Measurements from ENCODE around the gene AOPEP.
"Not testable (repeated sequence)": the region's sequence is repeated elsewhere in the genome, so short reads cannot be mapped to it uniquely, and the experiment has no call there.

Gene AOPEP

DNA sequence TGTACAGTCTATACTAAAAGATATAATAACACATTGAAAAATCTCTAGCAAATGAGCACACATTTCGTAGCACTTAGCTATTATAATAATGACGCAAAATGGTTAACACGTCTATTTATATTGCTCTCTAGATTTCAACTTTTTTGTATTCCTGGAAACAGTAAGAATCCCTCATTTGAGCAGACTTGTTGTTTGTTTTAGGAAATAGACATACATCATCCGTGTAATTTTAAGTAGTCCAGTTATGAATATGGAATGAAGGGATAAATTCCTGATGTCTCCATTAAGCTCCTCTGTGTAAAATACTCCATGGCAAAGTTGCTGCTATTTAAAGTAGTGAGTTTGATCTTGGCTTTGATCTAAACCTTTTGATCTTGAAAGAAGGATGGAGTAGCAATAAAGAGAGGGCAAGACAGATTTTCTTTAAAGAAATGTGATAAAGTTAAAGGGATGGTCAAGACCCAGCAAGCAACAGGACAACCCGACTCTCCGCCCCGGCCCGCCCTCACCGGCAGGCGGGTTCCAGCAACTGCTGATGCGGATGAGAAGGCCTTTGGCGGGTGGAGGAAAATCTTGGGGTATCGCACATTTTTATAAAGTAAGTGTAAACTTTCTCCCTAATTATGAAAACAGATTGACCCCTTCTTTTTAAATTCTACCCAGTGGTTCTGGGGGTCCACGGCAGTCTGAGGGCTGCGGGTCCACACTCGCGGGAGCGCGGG lies 277.4 kb downstream of the AOPEP start:
- DNase-seq = peak in 1 of 2 experiments; percentile 44

DNA sequence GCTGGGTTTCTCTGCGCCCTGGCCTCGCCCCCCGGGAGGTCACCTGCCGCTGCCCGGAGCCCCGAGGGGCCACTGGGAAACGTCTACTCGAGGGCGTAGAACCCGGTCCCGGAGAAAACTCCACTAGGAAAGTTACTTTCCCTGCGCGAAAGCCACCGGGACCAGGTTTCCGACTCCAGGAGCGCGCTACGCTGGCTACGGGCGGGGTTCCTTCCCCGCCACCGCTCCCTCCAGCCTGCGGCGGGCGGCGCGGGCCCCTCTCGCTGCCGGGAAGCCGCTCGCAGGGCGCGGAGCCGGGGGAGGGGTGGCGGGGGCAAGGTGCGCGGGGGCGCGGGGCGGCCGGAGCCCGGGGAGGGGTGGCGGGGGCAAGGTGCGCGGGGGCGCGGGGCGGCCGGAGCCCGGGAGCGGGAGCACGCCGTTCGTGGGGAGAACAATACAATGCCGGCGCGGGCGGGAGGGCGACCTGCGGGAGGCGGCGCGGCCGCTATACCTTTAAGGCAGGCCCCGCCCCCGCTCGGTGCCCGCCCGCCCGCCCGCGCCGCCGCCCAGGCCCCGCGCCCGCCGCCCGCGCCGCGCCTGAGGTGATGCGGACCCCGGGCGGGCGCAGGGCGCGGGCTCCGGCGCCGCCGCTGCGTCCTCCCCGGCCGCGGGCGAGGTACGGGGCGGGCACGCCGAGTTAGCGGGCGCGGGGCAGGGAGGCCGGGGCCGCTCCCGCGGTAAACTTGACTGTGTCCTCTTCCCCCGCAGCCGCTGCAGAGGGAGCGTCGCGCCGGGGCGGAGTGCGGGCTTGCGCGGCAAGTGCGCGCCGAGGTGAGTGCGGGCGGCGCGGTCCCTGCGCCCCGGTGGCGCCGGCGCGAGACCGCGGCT lies 278.1 kb downstream of the AOPEP start:
- peak in 1 of 2 experiments; percentile 42 for DNase-seq

DNA sequence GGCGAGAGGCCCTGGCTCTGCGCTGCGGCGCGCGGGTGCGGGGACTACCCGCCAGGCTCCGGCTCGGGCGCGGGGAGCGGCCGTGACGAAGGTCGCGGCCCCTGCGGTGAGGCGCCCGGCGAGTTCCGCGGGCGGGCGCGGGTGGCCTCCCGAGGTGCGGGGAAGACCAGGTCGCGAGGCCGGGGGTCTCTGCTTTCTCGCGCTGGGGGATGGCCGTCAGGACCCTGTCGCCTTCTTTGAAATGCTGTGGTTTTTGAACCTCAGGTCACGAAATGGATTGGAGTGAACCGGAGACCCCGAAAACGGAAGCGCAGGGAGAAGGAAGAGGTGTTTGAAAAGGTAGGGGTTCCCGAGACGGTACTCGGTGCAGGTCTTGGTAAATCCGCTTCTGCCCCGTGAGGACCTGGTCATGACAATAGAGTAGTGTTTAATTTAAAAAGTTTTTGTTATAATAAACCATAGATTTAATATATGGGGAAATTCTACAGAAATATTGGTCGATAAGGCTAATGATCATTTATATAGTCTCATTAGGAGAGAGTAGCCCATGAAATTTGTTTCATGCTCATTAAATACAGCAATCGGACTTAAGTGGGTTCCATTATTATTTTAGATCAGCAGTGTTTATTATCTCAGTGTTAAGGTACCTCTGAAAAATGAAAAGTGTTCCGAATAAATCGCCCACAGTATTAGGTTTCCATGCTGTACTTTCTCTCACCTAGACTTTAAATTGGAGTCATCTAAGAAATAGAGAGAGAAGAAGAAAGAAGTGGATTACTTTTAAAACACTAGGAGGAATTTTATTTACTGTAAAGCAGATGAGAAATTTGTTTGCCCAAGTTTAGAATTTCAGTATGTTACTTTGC lies 279.0 kb downstream of the AOPEP start:
- no peak for DNase-seq

DNA sequence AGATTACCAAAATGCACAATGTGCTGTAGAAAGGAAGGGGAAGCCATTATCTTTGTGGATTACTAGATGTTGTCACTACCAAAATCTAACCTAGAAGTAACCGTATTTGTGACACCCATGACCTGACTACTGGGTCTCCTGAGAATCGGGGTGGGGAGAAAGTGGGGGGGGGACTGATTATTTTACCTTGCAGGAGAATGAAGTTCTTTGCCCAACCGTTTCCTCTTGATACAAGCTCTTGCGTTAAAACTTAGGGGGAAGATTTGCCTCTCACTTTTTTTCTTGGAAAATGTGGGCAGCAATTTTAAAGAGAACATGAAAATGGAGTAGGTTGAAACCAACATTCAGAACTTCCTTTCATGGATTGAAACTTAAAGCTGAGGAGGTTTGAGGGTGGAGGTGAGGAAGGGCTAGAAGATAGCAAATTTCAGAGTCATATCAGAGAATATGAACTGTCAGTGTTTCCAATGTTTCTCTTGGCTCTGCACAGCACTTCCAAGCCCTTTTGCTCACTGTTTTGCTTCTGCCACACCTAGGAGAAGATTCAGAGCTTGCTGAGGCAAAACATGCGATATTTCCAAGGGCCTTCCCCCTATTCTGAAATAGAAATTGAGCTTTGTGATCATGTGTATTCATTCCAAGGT lies 280.8 kb downstream of the AOPEP start:
- DNase-seq = no peak

DNA sequence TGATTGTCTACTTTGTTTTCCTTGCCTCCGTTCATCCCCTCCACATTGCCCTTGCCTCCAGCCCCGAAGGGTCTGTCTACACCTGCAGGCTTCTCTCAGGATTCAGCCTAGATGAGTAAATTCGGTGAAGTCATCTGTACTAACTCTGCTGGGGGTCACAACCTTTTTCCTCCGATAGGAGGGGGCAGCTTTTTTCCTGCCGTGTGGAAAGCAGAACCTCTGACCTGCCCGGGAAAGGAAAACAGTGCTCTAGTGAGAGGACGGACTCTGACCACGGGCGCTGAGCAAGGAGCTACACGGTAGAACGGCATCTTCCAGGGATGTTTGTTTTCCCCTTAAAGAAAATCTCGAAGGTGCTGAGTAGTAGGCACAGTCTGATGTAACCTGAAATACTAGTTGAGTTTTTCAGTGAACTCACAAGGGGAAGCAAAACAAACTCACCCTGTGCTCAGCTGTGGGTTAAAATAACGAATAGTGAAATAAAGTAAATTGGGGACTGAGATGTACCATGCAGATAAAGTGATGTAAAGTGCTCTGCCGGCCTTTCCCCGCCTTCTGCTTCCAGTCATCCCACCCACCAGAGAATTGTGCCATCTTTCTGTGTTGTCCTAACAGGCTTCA lies 281.8 kb downstream of the AOPEP start:
- DNase-seq = no peak

DNA sequence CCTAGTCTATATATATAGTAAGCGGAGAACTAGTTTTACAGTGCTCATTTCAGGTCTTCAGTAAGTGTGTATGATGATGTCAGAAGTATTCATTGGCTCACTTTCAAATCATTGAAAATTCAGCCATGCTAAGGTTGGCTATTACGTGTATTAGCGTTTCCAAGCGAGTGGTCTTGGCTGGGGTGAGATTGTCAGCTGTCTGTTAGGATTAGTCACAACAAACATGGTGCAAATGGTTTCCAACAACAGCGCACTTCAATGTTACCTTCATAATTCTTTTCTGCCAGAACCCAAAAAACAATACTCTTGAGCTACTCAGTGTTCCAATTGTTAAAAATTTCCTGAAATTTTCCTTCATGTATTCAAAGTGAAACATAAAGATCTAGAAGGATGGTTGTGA lies 283.0 kb downstream of the AOPEP start:
- DNase-seq = no peak

DNA sequence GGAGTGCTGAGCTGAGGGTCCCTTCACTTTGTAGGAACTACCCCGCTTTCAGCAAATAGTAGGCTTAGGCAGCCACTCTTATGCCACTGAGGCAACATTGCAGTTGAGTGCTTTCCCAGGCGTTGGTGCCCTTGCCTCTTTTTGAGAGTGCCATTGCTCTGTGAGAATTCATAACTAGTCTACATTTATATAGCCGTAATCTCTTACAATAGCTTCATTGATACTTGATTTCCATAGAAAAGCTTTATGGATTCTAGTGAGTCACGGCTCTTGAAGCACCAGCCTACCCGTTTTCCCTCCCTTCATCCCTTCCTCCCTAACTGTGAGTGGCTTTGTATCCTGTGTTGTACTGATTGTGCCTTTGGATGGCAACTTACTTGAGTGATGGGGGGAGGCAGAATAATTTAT lies 283.9 kb downstream of the AOPEP start:
- no peak for DNase-seq

DNA sequence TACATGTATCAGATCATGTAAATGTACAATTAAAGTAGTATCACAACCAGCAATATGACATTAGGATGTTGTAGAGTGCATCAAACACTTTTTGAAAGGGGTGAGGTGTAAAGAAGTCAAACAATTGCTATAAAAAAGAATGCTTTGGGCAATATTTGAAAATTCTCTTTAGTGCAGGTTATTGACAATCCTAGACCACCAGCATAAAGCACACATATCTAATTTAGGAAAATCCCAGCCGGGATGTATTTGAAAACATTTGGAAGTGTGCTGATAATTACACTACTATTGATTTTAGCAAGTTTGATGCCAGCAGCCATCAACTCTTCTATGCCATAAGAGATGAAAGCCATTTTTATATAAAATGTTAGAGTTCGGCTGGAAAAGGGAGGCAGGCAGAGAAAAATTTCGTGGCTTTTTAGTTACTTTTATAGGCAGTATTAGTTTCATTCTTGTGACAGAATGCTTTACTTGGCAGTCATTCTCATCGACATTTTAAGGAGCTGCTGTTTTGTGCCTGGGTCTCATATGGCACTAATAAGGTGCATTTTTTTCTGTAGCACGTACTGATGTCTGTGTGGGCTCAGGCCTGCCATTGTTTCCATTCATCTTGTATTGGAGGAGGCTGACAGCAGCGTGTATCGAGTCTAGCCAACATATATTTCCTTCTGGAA lies 285.7 kb downstream of the AOPEP start:
- DNase-seq = no peak

DNA sequence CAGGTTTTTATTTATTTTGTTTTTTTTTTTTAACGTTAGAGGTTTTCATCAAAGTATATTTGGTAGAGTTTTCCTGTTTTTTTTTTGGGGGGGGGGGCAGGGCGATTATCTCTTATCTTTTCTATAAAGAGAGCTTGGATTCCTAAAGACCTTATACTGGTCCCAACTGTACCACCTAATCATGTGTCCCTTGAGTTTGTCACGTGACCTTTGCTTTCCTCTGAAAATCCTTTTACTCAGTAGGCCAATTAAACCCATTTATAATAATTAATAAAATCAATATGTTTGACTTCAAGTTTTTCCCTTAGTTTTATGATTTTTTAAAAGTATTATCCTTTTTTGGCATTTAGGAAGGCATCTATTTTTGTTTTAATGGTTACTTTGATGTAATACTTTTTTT lies 286.4 kb downstream of the AOPEP start:
- no peak for DNase-seq

DNA sequence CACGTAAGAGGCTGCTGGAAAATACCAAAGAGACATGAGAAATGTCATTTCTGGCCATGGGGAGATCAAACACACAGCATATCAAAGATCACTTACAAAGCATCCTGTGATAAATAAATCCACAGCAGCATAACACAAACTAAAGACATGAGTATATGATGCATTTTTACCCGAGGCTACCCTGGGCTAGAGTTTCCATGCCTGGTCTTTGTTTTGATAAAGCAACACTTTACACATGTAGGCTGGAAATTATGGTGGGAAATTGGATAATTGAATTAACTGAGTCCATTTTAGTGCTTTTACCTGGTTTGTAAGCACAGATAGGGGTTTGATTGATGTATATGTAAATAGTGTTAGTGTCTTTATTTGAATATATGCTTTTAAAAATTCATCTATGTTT lies 288.4 kb downstream of the AOPEP start:
- DNase-seq = no peak

DNA sequence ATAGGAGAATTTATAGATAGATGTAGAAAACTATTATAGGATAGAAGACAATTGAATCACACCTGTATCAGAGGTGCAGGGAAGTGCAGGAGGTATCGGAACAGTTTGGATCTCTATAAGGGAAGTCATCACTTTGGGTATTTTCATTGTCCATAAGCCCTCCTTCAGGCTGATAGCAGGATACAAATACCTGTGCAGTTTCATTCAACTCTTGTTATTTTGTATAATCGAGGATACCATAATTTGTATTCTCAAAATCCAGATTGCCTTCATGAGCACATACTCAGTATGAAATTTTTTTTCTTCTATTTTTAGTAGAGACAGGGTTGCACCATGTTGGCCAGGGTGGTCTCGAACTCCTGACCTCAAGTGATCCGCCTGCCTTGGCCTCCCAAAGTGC lies 289.1 kb downstream of the AOPEP start:
- DNase-seq = no peak

DNA sequence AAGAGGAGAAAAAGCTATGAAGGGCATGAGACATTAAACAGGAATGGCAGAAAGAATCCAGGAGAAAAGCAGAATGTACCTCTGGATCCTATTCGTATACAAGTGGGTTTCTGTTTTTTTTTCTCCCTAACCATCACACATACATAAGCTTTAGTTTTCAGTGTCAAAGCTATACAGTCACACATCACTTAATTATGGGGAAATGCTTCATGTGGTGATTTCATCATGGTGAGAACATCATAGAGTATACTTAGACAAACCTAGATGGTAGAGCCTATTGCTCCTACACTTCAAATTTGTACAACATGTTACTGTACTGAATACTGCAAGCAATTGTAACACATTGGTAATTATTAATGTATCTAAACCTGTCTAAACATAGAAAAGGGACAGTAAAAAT lies 290.6 kb downstream of the AOPEP start:
- no peak for DNase-seq

DNA sequence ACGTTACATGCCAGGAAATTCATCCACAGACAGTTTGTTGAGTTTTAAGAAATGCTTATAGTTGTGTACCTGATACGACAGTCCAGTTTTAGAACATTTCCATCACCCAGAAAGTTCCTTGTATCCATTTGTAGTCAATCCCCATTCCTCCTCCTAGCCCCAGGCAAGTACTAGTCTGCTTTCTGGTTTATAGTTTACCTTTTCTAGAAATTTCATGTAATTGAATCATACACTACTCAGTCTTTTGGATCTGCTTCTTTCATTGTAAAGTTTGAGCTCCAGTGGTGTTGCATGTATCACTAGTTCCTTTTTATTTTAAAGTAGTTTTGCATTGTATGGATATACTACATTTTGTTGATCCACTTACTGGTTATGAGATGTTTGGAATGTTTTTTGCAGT lies 291.2 kb downstream of the AOPEP start:
- no peak for DNase-seq

DNA sequence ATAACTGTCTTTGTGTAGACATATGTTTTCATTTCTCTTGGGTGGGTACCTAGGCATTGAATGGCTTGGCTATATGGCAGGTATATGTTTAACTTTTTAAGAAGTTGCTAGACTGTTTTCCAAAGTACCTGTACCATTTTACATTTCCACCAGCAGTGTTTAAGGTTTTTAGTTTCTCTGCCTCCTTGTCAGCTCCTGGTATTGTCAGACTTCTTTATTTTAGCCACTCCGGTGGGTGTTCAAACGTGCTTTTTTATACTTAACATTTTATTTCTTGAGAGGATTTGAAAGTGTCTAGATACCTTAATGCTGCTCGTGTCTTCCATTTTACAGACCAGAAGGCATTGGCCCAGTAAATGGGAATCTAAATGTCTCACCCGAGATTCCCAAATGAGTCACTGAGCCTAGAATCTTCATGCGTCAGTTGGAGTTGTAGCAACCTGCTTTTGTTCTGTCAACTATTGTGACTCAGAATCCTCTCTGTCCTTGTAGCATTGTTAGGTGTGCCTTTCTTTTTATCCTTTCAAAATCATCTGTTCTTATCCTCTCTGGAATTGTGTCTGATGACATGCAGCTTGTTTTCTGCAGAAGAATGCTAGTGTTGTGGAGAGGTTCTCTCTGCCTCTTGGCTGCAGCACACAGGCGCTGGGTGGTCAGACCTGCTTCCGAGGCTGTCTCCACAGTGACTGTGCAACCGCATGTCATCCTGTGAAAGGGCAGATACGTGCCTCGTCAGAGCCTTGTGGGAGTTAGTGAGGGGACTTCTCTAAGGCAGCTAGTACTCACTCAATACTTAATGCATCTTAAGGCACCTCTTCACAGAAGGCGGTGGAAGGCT lies 291.8 kb downstream of the AOPEP start:
- DNase-seq = peak in 1 of 2 experiments; percentile 20

DNA sequence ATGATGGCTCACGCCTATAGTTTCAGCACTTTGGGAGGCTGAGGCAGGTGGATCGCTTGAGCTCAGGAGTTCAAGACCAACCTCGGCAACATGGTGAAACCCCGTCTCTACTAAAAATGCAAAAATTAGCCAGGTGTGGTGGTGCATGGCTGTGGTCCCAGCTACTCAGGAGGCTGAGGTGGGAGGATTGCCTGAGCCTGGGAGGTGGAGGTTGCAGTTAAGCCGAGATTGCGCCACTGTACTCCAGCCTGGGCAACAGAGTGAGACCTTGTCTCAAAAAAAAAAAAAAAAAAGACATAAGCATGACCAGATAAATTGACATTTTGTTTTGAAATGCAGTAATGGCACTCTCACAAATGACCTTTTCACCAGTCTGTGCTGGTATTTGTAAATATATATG lies 294.1 kb downstream of the AOPEP start:
- DNase-seq = not testable (repeated sequence)

DNA sequence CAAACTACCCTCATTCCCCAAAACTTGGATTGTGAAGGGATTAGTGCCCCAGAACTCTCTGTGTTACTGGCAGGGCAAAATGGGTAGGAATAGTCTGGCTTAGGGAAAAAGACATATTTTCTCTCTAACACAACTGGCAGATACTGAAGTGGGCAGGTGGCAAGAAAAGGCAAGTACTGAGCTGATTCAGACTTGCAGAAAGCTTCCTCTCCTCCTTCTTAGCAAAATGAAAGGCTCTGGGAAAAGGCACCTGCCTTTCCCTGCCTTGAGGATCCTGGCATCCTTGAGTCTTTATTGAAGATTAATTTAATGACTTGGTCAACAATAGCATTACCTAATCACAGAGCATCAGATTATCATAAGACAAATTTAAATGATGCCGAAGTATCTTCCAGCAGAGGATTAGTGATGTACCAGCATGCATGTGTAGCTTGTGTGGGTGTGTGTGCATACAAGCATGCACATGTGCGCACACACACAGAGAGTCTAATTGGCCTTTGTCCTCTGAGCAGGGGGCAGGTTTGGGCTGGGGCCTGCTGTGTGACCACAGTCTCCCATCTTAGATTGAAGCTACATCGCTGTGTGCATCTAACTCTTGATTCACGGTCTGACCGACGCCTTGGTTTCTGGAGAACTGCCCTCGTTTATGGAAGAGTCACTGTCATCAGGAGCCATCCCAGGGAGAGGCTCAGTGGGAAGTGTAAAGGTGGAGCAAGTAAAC lies 294.8 kb downstream of the AOPEP start:
- DNase-seq = no peak

DNA sequence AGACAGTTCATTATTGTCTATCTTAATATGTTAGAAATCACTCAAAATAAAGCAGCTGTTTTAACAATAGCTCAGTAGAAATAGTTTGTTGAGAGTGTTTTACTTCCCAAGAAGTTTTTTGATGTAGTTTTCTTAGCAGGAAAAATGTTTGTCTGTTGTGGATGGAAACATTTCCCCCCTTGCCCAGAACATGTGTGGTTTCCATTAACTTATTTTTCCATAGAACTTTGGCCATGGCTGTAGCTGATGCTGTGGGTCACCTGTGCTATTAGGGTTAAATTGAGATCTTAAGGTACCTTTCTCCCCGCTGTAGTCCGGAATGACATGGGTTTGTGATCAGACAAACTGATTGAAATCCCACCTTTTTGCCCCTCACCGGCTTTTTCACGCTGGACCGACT lies 296.2 kb downstream of the AOPEP start:
- no peak for DNase-seq

DNA sequence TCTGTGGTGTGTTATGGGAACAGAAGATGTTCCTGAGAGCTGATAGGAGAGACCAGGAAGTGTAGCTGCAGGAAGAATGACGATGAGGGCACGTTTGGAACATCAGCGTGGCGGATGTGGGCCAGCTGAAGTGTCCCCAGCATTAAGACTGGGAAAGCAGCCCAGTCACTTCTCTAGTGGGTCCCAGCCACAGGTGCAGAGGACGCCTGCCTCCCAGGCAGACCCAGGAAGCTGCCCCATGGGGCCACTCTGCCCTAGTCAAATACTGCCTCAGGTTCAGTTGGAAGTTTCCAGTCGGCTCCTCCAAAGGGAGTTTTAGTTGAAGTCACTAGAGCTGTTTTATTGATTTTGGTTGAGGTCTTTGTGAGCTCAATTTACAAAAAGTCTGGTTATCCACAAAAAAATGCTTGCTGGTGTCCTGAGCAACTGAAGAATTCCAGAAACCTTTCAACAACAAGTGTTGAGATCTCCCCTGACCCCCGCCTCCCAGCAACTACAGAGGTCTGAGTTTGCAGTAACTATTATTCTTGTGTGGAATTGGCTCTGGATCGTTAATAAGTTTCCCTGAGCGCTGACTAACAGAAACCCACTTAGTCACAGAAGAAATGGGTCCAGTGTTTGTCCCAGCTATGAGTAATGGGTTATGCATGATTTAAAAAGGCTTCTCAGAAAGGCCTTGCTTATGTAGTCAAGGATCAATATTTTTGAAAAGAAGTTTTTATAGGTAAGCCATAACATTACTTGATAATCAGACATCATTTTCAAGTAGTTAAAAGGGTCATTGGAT lies 296.9 kb downstream of the AOPEP start:
- no peak for DNase-seq

DNA sequence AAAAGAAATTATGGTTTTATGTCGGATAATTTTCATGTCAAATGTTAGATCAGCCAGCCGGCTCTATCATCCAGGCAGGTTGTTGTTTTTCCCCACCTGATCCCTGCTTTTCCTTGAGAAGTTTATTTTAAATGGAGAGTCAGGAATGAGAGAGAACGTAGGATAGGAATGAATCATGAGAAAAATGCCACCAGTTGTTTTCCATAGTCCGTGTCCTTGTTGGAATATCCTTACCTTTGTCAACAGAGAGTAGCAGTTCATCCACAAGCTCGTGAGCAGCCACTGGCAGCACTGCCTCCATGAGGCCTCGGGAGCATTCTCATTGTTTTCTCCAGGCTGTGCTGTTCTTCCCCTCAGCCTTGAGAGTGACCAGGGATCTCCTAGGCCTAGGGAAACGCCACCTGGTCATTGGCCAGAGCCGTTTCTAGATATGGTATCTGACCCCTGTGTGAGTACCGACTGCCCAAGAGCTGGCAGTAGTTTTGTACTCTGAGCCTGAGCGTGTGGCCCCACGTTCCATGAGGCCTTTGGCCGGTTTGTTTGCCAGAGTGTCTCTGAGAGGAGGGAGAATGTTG lies 297.7 kb downstream of the AOPEP start:
- no peak for DNase-seq
